GM12891 (cell line): ENCODE measurements around the gene CDYL2.

Source experiments
- POLR2A ChIP-seq: IDR thresholded peaks from 2 replicates; pipeline ENCODE4 v1.6.1; 2011; ENCODE audit warnings: low read depth, low read length, control low read depth
- POU2F2 ChIP-seq: IDR thresholded peaks from 2 replicates; pipeline ENCODE4 v1.6.1; 2011; ENCODE audit warnings: low read depth, mild to moderate bottlenecking, control low read depth, low read length, moderate library complexity

DNA sequence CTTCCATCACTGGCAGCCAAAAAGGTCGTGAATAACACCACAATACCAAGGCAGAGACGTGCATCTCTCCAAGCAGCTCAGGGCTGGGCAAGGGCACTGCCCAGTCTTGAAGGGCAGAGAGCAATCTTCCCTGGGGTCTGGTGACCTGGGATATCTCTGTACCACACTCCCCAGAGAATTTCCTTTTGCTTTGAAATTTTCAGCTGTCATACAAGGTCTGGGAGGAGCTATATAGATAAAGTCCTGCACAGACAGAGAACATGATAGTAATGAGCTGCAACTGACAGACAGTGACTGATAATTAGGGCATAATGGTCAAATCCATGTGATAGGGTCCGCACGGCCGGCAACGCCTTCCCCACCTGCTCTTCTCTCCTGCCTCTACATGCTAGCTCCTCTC is 195.5 kb downstream of the CDYL2 start:
- TF ChIP-seq POLR2A (no peak), POU2F2 (no peak)
